HepG2 (cell line): ENCODE measurements around the gene AJM1. TPM values are rescaled to one million over a fixed set of nuclear protein-coding genes. Genes with fewer than 3 reads are reported as not detected.
A peak's percentile ranks its signal among the peaks of the same experiment; 100 is the strongest.

Experiments used
- ATAC-seq: fragments of 200-7000 bp; cut with Tn5 transposase; 3 replicates; pipeline ENCODE4 v1.9.1; 2020; ENCODE audit warnings: mild to moderate bottlenecking, moderate library complexity
- BruUV-seq: library from RNA; stranded (reverse); fragments of 400-500 nt; replicated peaks from 2 replicates; lab custom pipeline; 2021; lab: Mats Ljungman, UMichigan
- CTCF ChIA-PET: fragments of 300-600 bp; formaldehyde crosslinking; extraction: SDS; loops from one replicate; lab custom pipeline; 2021; ENCODE audit warnings: low total read pairs, inconsistent platforms, low intra/inter-chr PET ratio; lab: Yijun Ruan, JAX
- POLR2A ChIA-PET: fragments of 350-600 bp; sonication (Branson Sonifier 250); formaldehyde crosslinking; loops from one replicate; lab custom pipeline; 2020; ENCODE audit warnings: antibody characterized with exemption, inconsistent platforms; lab: Yijun Ruan, JAX
- DNase-seq: peaks from one replicate; pipeline ENCODE4 v3.0.0-alpha.2; 2015; ENCODE audit warnings: low spot score
- FAIRE-seq: peaks from 3 replicates; lab custom pipeline; 2011; peaks lifted over from hg19 to GRCh38; lab: Jason Lieb, UNC
- H2AFZ ChIP-seq: one replicate; pipeline ENCODE4 v1.6.1; 2011; ENCODE audit warnings: low read length, inconsistent platforms
- H3K27ac ChIP-seq: fragments of 300-600 bp; 3 replicates; pipeline ENCODE4 v1.8.0; 2011; ENCODE audit warnings: mixed run types, mild to moderate bottlenecking, mixed read lengths, low read length, inconsistent platforms; ENCODE audit not compliant: insufficient read depth; ENCODE audit errors: extremely low read length
- H3K27me3 ChIP-seq, 2 experiments: fragments of 200-600 bp in 1 of 2; 2 replicates in 1 of 2; 3 replicates in 1 of 2; pipeline versions ENCODE4 v1.6.0 to v1.8.0; 2011; ENCODE audit warnings: low read length in 2 of 2, mild to moderate bottlenecking in 2 of 2, moderate library complexity in 2 of 2, inconsistent platforms in 1 of 2; ENCODE audit not compliant: insufficient read depth in 2 of 2, control insufficient read depth in 1 of 2
- H3K36me3 ChIP-seq, 2 experiments: fragments of 200-600 bp in 1 of 2; replicated peaks in 1 of 2; 2 replicates in 1 of 2; 3 replicates in 1 of 2; pipeline versions ENCODE4 v1.5.1 to v1.8.0; 2011; ENCODE audit warnings: low read length in 2 of 2, inconsistent platforms in 1 of 2; ENCODE audit not compliant: insufficient read depth in 2 of 2, control insufficient read depth in 1 of 2
- H3K4me1 ChIP-seq: 2 replicates; pipeline ENCODE4 v1.5.1; 2012; ENCODE audit warnings: low read length, inconsistent platforms; ENCODE audit not compliant: insufficient read depth
- H3K4me2 ChIP-seq: 2 replicates; pipeline ENCODE4 v1.6.0; 2011; ENCODE audit warnings: low read depth, low read length, inconsistent platforms
- H3K4me3 ChIP-seq, 3 experiments: fragments of 200-600 bp in 1 of 3; sonication (generic), shearing (Covaris generic) in 1 of 3; replicated peaks in 1 of 3; 2 replicates each; pipeline ENCODE4 v1.5.1; 2011 to 2016; ENCODE audit warnings: low read length in 3 of 3, inconsistent platforms in 2 of 3, low read depth in 2 of 3, mild to moderate bottlenecking in 2 of 3, control low read depth in 1 of 3, mixed read lengths in 1 of 3; ENCODE audit not compliant: insufficient read depth in 1 of 3
- H3K79me2 ChIP-seq: one replicate; pipeline ENCODE4 v1.6.1; 2011; ENCODE audit warnings: low read length, inconsistent platforms; ENCODE audit not compliant: insufficient read depth
- H3K9ac ChIP-seq: 2 replicates; pipeline ENCODE4 v1.6.0; 2011; ENCODE audit warnings: mild to moderate bottlenecking, low read depth, low read length, inconsistent platforms; ENCODE audit not compliant: insufficient read depth
- H3K9me3 ChIP-seq: 2 replicates; pipeline ENCODE4 v1.5.1; 2012; ENCODE audit warnings: mild to moderate bottlenecking, low read length
- H4K20me1 ChIP-seq: 2 replicates; pipeline ENCODE4 v1.6.0; 2011; ENCODE audit warnings: inconsistent platforms, mild to moderate bottlenecking, low read length, moderate library complexity; ENCODE audit not compliant: insufficient read depth
- AHDC1 ChIP-seq: sonication (generic); formaldehyde crosslinking; IDR thresholded peaks from 2 replicates; pipeline ENCODE4 v1.5.1; 2020; ENCODE audit warnings: mild to moderate bottlenecking, missing genetic modification reagents, borderline replicate concordance
- ATF4 ChIP-seq, 2 experiments: fragments of 450-650 bp in 1 of 2; sonication (generic) in 1 of 2; formaldehyde crosslinking; IDR thresholded peaks; 2 replicates each; pipeline versions ENCODE4 v1.5.0 to v1.8.0; 2020 to 2022; ENCODE audit warnings: mild to moderate bottlenecking in 1 of 2, missing genetic modification reagents in 1 of 2
- HNRNPK ChIP-seq: fragments of 200-400 bp; formaldehyde crosslinking; IDR thresholded peaks from 2 replicates; pipeline ENCODE4 v1.6.1; 2018; ENCODE audit warnings: low read length, low read depth, moderate library complexity, mild to moderate bottlenecking; ENCODE audit not compliant: poor library complexity, severe bottlenecking
- KLF9 ChIP-seq: IDR thresholded peaks from 2 replicates; pipeline ENCODE4 v1.6.1; 2016; ENCODE audit warnings: low read depth
- MAFG ChIP-seq: sonication (generic); formaldehyde crosslinking; IDR thresholded peaks from 2 replicates; pipeline ENCODE4 v1.5.1; 2020; ENCODE audit warnings: mild to moderate bottlenecking, missing genetic modification reagents
- MBNL3 ChIP-seq: fragments of 250-450 bp; sonication (Bioruptor Pico); conservative IDR thresholded peaks from 2 replicates; pipeline ENCODE4 v1.8.0; 2022; ENCODE audit warnings: mild to moderate bottlenecking, inconsistent platforms
- MEIS2 ChIP-seq: sonication (generic); formaldehyde crosslinking; IDR thresholded peaks from 2 replicates; pipeline ENCODE4 v1.9.0; 2021; ENCODE audit warnings: mild to moderate bottlenecking, missing genetic modification reagents
- MYC ChIP-seq: sonication (generic); formaldehyde crosslinking; IDR thresholded peaks from 2 replicates; pipeline ENCODE4 v1.9.0; 2021; ENCODE audit warnings: missing genetic modification reagents, borderline replicate concordance
- SP4 ChIP-seq: sonication (generic); formaldehyde crosslinking; IDR thresholded peaks from 2 replicates; pipeline ENCODE4 v1.8.1; 2023; ENCODE audit warnings: mild to moderate bottlenecking, missing genetic modification reagents
- TCF7L2 ChIP-seq: IDR thresholded peaks from 2 replicates; pipeline ENCODE4 v1.6.1; 2011; ENCODE audit warnings: mild to moderate bottlenecking, low read depth, low read length, moderate library complexity
- TOE1 ChIP-seq: sonication (generic); formaldehyde crosslinking; IDR thresholded peaks from 2 replicates; pipeline ENCODE4 v1.4.0; 2020; ENCODE audit warnings: mild to moderate bottlenecking, missing genetic modification reagents
- ZFP36L1 ChIP-seq: sonication (generic); formaldehyde crosslinking; IDR thresholded peaks from 2 replicates; pipeline ENCODE4 v1.8.0; 2022; ENCODE audit warnings: mild to moderate bottlenecking, missing genetic modification reagents, moderate library complexity
- ZFYVE20 ChIP-seq: sonication (generic); formaldehyde crosslinking; IDR thresholded peaks from 2 replicates; pipeline ENCODE4 v1.8.0; 2023; ENCODE audit warnings: low read depth, mild to moderate bottlenecking, moderate library complexity, missing genetic modification reagents, borderline replicate concordance
- ZNF160 ChIP-seq: sonication (generic); formaldehyde crosslinking; IDR thresholded peaks from 2 replicates; pipeline ENCODE4 v1.8.0; 2022; ENCODE audit warnings: mild to moderate bottlenecking, inconsistent platforms, missing genetic modification reagents
- ZNF446 ChIP-seq: sonication (generic); formaldehyde crosslinking; IDR thresholded peaks from 2 replicates; pipeline ENCODE4 v1.5.0; 2020; ENCODE audit warnings: mild to moderate bottlenecking, missing genetic modification reagents
- WGBS: methylation state at CpG from one replicate; pipeline ENCODE4 v1.1.6; 2017; ENCODE audit warnings: low lambda C conversion rate; 5-methylcytosine and 5-hydroxymethylcytosine counted together
- in situ Hi-C: cut with HindIII; loops from 2 replicates; pipeline ENCODE4 v1.10.0; 2017; ENCODE audit warnings: low pct_unique_long_range_greater_than_20kb; ENCODE audit not compliant: extremely low pct_ligation_motif_present
- intact Hi-C: fragments of 100-400 bp; cut with micrococcal nuclease; formaldehyde crosslinking; loops from one replicate; pipeline ENCODE4 v1.10.0; 2022; ENCODE audit not compliant: unreplicated experiment
- polyA plus RNA-seq, 8 experiments: library from polyadenylated mRNA; depleted of rRNA in 3 of 8; stranded (reverse) in 7 of 8; unstranded in 1 of 8; fragments of >200 nt; fragmentation: Illumina TruSeq in 4 of 8; extraction: Trizol in 4 of 8; gene quantifications; 2 replicates each; pipeline versions ENCODE4 v1.2.1 to v1.2.3, GENCODE V29; 2011 to 2016; ENCODE audit warnings: low read depth in 4 of 8, missing spikeins in 1 of 8, mixed read lengths in 1 of 8; ENCODE audit not compliant: insufficient read depth in 1 of 8
- total RNA-seq, 5 experiments: library from RNA; depleted of rRNA; stranded (reverse); fragments of >200 nt; fragmentation: Illumina TruSeq; extraction: Trizol; gene quantifications; 2 replicates each; pipeline ENCODE4 v1.2.3, GENCODE V29; 2016; ENCODE audit warnings: low read depth in 1 of 5

Gene AJM1
- total and polyA plus RNA-seq, 2 of the 13 experiments (the other 11 are each of a cell fraction or from before 2014, with no cell fraction given) = 1.1 to 1.2 TPM

GRCh38 chr9:136808075-136808805 lies 34.0 kb upstream of the AJM1 start:
- H3K9me3 ChIP-seq = no peaks in the 10 kb centered on the region
- ChIA-PET CTCF (interaction anchor here (1.0 kb wide), 1 partner anchor 16 kb away, joined by 4 read pairs; no protein-coding TSS in a partner anchor), POLR2A (interaction anchor here (0.6 to 5.0 kb wide), 9 partner anchors 8 to 128 kb away, joined by 3 to 35 read pairs (median 7); partner anchors contain the start of genes TMEM141 and TRAF2)
- H3K4me3 ChIP-seq = peak overlapping the region; percentile 88 to 96 (median 92)
- peaks cover 68% of the 10 kb centered on the region for H3K4me1 ChIP-seq
- H2AFZ ChIP-seq = no peak overlapping the region
- ATAC-seq = no peak
- in situ Hi-C loops = no loop called here
- peak overlapping the region; percentile 86 for H3K9ac ChIP-seq
- BruUV-seq = no TSS peak
- intact Hi-C loops = no loop called here
- DNase-seq = no peak
- WGBS = no CpG with 5 or more reads among the region's 93 CpGs
- H4K20me1 ChIP-seq = no peaks in the 10 kb centered on the region; the same call in 1 of the 2 replicates
- H3K4me2 ChIP-seq = peak overlapping the region; percentile 88
- H3K36me3 ChIP-seq = peaks cover 2 to 14% of the 10 kb centered on the region in 2 experiments; a peak in 4 of 5 replicates
- peaks cover 67% of the 10 kb centered on the region for H3K79me2 ChIP-seq
- H3K27ac ChIP-seq = peak overlapping the region; percentile 71
- no peak for FAIRE-seq
- H3K27me3 ChIP-seq = no peaks in the 10 kb centered on the region
- no peak for TF ChIP-seq ZFP36L1 (CRISPR knock-in tag)
- no peak for TF ChIP-seq MAFG
- no peak for TF ChIP-seq MBNL3 (CRISPR knock-in tag)
- TF ChIP-seq HNRNPK = peak; percentile 13
- TF ChIP-seq MYC (CRISPR knock-in tag) = 0 out of 2 replicates have a peak, but pooled peaks have one; percentile 5
- 0 out of 2 replicates have a peak, but pooled peaks have one; percentile 57 for TF ChIP-seq ZFYVE20 (CRISPR knock-in tag)
- TF ChIP-seq SP4 = no peak
- no peak for TF ChIP-seq ZNF160 (CRISPR knock-in tag)
- TF ChIP-seq AHDC1 (CRISPR knock-in tag) = no peak
- 0 out of 2 replicates have a peak, but pooled peaks have one; percentile 18 for TF ChIP-seq MEIS2 (CRISPR knock-in tag)
- peak; percentile 11; the same call in 1 of the 2 replicates for TF ChIP-seq ZNF446 (CRISPR knock-in tag)
- TF ChIP-seq ATF4 (CRISPR knock-in tag; IDR thresholded peaks at IDR 0.05) = no peak
- no peak for TF ChIP-seq TOE1 (CRISPR knock-in tag)
- no peak for TF ChIP-seq TCF7L2
- no peak for TF ChIP-seq KLF9 (CRISPR knock-in tag)
